GM13976 (cell line): ENCODE measurements around the gene ARRDC4.

Source experiments
- DNase-seq: peaks from one replicate; pipeline ENCODE4 v3.0.0; 2012; ENCODE audit warnings: low spot score
- CTCF ChIP-seq: IDR thresholded peaks from 2 replicates; pipeline ENCODE4 v1.5.1; 2012; ENCODE audit warnings: borderline replicate concordance, mild to moderate bottlenecking; ENCODE audit not compliant: insufficient read depth; ENCODE audit errors: extremely low read depth, missing control alignments, control extremely low read depth
- in situ Hi-C: fragments of 300-500 bp; cut with MboI; formaldehyde crosslinking; loops from one replicate; pipeline ENCODE4 v1.12.0; 2022; ENCODE audit warnings: low sequenced_read_pairs, mixed read lengths, inconsistent platforms; ENCODE audit not compliant: unreplicated experiment

The ARRDC4 gene

GRCh38 chr15:97931314-97931713 is 29.2 kb upstream of the ARRDC4 start:
- TF ChIP-seq CTCF: no peak
- no peak for DNase-seq
- in situ Hi-C loops: no loop called here

- in situ Hi-C loops: no loop called here
- TF ChIP-seq CTCF: no peak
- DNase-seq: no peak
These were observed 26.9 kb upstream of the ARRDC4 start for GRCh38 chr15:97933589-97933988.

GRCh38 chr15:97940993-97941392 is 19.5 kb upstream of the ARRDC4 start:
- in situ Hi-C loops: no loop called here

GRCh38 chr15:97941572-97941971 is 18.9 kb upstream of the ARRDC4 start:
- in situ Hi-C loops: no loop called here
- no peak for TF ChIP-seq CTCF
- DNase-seq: no peak

More at GRCh38 chr15:97940993-97941392, 19.5 kb upstream of the ARRDC4 start:
- TF ChIP-seq CTCF: no peak
- DNase-seq: no peak

- no peak for DNase-seq
- in situ Hi-C loops: no loop called here
- TF ChIP-seq CTCF: no peak
These were observed 15.8 kb upstream of the ARRDC4 start for GRCh38 chr15:97944724-97945123.

- no peak for TF ChIP-seq CTCF
- no peak for DNase-seq
- in situ Hi-C loops: no loop called here
These were observed 12.8 kb upstream of the ARRDC4 start for GRCh38 chr15:97947465-97948260.
